IPS-15b (cell line): ENCODE measurements around the gene TDRD10.
"Not testable (repeated sequence)": the region's sequence is repeated elsewhere in the genome, so short reads cannot be mapped to it uniquely, and the experiment has no call there.

Experiments
- H3K27me3 ChIP-seq: one replicate; pipeline ENCODE4 v1.6.1; 2013; ENCODE audit warnings: low read length; ENCODE audit not compliant: control insufficient read depth, insufficient read depth
- H3K36me3 ChIP-seq: one replicate; pipeline ENCODE4 v1.6.1; 2013; ENCODE audit warnings: low read length; ENCODE audit not compliant: control insufficient read depth, insufficient read depth
- H3K4me1 ChIP-seq: one replicate; pipeline ENCODE4 v1.6.1; 2013; ENCODE audit warnings: mild to moderate bottlenecking, low read length; ENCODE audit not compliant: control insufficient read depth, insufficient read depth
- H3K4me3 ChIP-seq: one replicate; pipeline ENCODE4 v1.5.1; 2013; ENCODE audit warnings: low read depth, low read length
- H3K9ac ChIP-seq: one replicate; pipeline ENCODE4 v1.6.1; 2013; ENCODE audit warnings: low read depth, mild to moderate bottlenecking, low read length
- H3K9me3 ChIP-seq: one replicate; pipeline ENCODE4 v1.6.1; 2013; ENCODE audit warnings: mild to moderate bottlenecking, low read length; ENCODE audit not compliant: control insufficient read depth, insufficient read depth

TDRD10 gene

DNA sequence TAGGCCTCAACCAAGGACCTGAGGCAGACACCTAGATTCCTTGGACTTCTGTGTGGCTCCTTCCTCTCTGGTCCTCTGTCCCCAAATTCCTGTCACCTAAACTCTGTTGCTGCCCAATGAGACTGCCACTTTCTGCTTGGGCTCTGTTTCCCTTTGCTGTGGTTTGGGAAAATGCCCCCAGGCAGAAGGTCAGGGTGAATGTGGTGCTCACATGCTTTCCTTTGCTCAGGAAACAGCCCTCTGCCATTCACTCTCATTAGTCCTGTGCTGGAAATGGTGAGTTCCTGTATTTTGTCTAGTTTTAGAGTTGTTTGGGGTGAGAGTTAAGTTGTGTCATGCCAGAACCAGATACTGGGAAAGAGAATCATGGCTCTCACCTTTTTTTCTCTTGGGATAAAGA lies 22.9 kb downstream of the TDRD10 start:
- no peaks in the 10 kb centered on the region for H3K27me3 ChIP-seq
- H3K4me3 ChIP-seq, result no peak overlapping the region
- no peak overlapping the region for H3K9ac ChIP-seq
- no peaks in the 10 kb centered on the region for H3K9me3 ChIP-seq
- no peaks in the 10 kb centered on the region for H3K36me3 ChIP-seq
- H3K4me1 ChIP-seq, result no peaks in the 10 kb centered on the region

DNA sequence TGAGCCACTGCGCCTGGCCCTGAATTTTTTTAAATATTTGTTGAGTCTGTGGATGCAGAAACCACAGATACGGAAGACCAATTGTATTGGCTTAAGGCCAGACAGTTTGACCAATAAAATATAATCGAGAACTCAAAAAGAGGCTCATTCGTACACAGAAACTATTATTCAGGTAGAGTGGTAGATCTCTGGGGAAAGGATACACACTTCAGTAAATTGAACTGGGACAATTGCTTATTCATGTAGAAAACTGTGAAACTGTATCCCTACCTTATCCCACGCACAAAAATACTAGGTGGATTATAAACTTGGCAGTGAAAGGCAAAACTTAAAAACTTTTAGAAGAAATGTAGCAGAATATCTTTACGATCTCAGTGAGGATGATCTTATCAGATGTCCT lies 25.2 kb downstream of the TDRD10 start:
- Histone ChIP-seq H3K36me3 (no peaks in the 10 kb centered on the region), H3K4me1 (no peaks in the 10 kb centered on the region), H3K4me3 (no peak overlapping the region), H3K9me3 (no peaks in the 10 kb centered on the region), H3K9ac (no peak overlapping the region), H3K27me3 (no peaks in the 10 kb centered on the region)

DNA sequence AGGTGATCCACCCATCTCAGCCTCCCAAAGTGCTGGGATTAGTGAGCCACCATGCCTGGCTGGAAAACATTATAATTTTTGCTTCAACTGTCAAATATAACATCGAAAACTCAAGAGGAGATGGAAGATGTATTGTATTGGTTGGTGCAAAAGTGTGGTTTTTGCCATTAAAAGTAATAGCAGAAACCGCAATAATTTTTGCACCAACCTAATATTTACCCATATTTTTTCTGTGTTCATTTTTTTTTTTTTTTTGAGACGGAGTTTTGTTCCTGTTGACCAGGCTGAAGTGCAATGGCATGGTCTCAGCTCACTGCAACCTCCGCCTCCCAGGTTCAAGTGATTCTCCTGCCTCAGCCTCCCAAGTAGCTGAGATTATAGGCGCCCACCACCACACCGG lies 27.3 kb downstream of the TDRD10 start:
- H3K27me3 ChIP-seq, result no peaks in the 10 kb centered on the region
- no peaks in the 10 kb centered on the region for H3K36me3 ChIP-seq
- H3K4me3 ChIP-seq, result no peak overlapping the region
- no peak overlapping the region for H3K9ac ChIP-seq
- no peaks in the 10 kb centered on the region for H3K9me3 ChIP-seq
- no peaks in the 10 kb centered on the region for H3K4me1 ChIP-seq

GRCh38 chr1:154531950-154532349 lies 29.9 kb downstream of the TDRD10 start:
- H3K9ac ChIP-seq, H3K9me3 ChIP-seq, H3K36me3 ChIP-seq, H3K27me3 ChIP-seq, H3K4me1 ChIP-seq, H3K4me3 ChIP-seq: not testable (repeated sequence)

DNA sequence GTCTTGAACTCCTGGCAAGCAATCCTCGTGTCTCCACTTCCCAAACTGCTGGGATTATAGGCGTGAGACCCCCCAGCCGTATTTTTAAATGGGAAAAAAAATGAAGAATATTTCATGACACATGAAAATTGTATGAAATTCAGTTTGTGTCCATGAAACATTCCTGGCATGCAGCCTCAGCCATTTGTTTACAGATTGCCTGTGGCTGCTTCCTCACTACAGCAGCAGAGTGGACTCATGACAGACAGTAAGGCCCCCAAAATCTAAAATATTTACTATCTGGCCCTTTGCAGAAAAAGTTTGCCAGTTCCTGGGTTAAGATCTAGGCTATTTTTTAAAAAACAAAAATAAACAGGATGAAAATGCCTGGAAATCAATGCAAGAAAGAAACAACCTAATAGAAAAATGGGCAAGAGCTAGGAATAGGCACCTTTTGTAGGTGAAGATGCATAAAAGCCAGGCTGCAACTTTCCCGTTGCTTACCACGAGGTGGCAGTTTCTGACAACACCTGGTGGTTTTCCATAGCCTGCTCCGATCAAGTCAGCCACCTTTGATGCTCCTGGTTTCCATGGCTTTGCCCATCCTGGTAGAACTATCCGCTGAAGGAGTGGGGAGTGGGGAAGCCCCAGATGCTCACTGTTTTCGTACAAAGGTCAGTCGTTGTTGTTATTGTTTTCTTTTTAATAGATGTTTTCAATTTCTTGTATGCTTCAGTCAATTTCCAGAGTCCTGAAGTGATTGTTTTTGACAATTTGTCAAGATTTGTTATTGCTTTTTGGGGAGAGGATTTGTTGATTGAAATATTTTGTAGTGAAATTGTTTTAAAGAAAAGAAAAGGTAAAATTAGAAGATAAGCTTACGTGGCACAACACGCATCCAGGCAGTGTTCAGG lies 32.2 kb downstream of the TDRD10 start:
- no peaks in the 10 kb centered on the region for H3K36me3 ChIP-seq

GRCh38 chr1:154536570-154536969 lies 34.6 kb downstream of the TDRD10 start:
- Histone ChIP-seq H3K4me3 (no peak overlapping the region), H3K4me1 (peaks cover 3% of the 10 kb centered on the region), H3K27me3 (peaks cover 2% of the 10 kb centered on the region), H3K36me3 (no peaks in the 10 kb centered on the region), H3K9me3 (no peaks in the 10 kb centered on the region), H3K9ac (no peak overlapping the region)

More for the DNA sequence above, 32.2 kb downstream of the TDRD10 start:
- no peak overlapping the region for H3K9ac ChIP-seq
- H3K4me3 ChIP-seq, result no peak overlapping the region
- H3K9me3 ChIP-seq, result no peaks in the 10 kb centered on the region
- no peaks in the 10 kb centered on the region for H3K27me3 ChIP-seq
- no peaks in the 10 kb centered on the region for H3K4me1 ChIP-seq

DNA sequence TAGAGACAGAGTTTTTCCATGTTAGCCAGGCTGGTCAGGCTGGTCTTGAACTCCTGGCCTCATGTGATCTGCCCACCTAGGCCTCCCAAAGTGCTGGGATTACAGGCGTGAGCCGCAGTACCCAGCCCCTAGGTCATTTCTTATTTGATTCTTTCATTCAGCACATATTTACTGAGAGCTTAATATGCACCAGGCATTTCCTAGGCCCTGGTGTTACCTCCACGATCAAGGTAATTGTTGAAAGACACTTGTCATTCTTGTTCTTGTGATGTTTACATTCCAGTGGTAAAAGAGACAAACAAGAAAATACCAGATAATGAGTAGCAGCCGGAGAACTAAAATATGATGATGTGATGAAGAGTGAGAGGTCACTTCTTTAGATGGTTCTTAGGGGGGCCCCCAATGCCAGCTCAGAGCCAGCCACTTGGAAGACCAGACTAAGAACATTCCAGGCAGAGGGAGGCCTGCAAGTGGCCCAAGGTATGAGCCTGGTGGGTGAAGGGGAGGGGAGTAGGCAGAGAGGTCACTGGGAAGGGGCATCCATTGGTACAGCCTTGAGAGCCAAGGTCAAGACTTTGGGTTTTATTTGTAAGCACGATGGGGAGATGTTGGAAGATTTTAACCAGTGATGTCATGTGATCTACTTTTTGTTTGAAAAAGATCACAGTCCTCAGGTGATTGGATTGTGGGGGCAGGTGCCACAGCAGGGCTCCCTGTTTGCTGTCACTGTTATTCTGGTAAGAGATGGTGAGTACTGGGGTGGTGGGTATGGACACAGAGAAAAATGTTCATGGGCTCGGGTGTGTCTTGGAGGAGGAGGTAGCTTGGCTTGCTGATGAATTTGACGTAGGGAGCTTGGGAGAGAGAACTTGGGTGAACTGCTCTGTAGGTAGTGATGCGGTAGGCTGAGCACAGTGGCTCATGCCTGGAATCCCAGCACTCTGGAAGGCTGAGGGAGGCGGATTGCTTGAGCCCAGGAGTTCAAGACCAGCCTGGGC lies 37.8 kb downstream of the TDRD10 start:
- Histone ChIP-seq H3K4me1 (peaks cover 3% of the 10 kb centered on the region), H3K27me3 (peaks cover 2% of the 10 kb centered on the region), H3K9ac (no peak overlapping the region), H3K9me3 (no peaks in the 10 kb centered on the region), H3K4me3 (no peak overlapping the region), H3K36me3 (no peaks in the 10 kb centered on the region)

DNA sequence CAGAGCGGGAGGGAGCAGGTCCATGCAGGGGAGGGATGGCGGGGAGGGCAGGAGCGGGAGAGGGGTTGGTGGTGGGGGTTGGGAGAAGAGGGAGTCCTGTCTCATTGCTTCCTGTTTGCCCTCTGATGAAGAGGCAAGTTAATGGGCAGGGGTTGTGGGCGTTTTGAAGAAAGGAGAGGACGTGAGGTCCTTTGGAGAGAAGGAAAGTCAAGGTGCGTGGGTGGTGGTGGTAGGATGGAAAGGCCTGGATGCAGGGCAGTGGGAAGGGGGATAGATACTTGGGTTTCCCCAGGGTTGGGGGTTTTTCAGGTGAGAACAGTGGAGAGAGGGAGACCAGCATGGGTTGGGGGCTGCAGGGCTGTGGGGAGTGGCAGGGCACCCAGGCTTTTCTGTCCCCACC lies 39.2 kb downstream of the TDRD10 start:
- no peak overlapping the region for H3K9ac ChIP-seq
- no peaks in the 10 kb centered on the region for H3K36me3 ChIP-seq

GRCh38 chr1:154546264-154547063 lies 44.4 kb downstream of the TDRD10 start:
- Histone ChIP-seq H3K36me3 (peaks cover 25% of the 10 kb centered on the region), H3K9me3 (no peaks in the 10 kb centered on the region), H3K9ac (no peak overlapping the region), H3K4me3 (no peak overlapping the region), H3K4me1 (peaks cover under 1% of the 10 kb centered on the region), H3K27me3 (no peaks in the 10 kb centered on the region)

More for the DNA sequence above, 39.2 kb downstream of the TDRD10 start:
- Histone ChIP-seq H3K4me3 (no peak overlapping the region), H3K4me1 (peaks cover 3% of the 10 kb centered on the region), H3K9me3 (no peaks in the 10 kb centered on the region), H3K27me3 (peaks cover 2% of the 10 kb centered on the region)

- peak overlapping the region; percentile 24 for H3K9ac ChIP-seq
- no peaks in the 10 kb centered on the region for H3K9me3 ChIP-seq
- no peaks in the 10 kb centered on the region for H3K27me3 ChIP-seq
- H3K4me1 ChIP-seq, result no peaks in the 10 kb centered on the region
- H3K36me3 ChIP-seq, result peaks cover 33% of the 10 kb centered on the region
- H3K4me3 ChIP-seq, result no peak overlapping the region
Measured at GRCh38 chr1:154547105-154547732, 45.2 kb downstream of the TDRD10 start.

- Histone ChIP-seq H3K9me3 (no peaks in the 10 kb centered on the region), H3K4me1 (no peaks in the 10 kb centered on the region), H3K4me3 (no peak overlapping the region), H3K36me3 (peaks cover 41% of the 10 kb centered on the region), H3K27me3 (no peaks in the 10 kb centered on the region), H3K9ac (no peak overlapping the region)
Measured at GRCh38 chr1:154548028-154548427, 46.0 kb downstream of the TDRD10 start.
